ENCODE measurements around the gene CBS.
"Not testable (repeated sequence)": the region's sequence is repeated elsewhere in the genome, so short reads cannot be mapped to it uniquely, and the experiment has no call there.

Gene CBS

DNA sequence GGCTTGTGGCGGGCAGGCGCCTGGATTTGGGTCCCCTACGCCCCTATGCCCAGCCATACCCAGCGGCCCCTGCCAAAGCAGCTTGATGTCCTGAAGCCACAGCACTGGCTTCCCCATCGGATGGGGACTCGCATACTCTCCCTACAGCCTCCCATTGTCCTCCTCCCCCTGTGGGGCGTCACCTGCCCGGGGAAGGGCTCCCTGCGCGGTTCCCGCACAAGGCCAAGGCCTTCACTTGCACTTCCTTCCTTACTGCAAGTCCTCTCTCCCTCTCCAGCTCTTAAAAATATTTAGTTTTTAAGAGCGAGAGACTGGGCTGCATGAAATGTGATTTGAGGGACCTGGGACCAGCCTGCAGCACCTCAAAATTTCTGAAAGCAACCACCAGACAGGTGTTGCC is 8.9 kb downstream of the CBS start:
- not testable (repeated sequence) for DNase-seq

DNA sequence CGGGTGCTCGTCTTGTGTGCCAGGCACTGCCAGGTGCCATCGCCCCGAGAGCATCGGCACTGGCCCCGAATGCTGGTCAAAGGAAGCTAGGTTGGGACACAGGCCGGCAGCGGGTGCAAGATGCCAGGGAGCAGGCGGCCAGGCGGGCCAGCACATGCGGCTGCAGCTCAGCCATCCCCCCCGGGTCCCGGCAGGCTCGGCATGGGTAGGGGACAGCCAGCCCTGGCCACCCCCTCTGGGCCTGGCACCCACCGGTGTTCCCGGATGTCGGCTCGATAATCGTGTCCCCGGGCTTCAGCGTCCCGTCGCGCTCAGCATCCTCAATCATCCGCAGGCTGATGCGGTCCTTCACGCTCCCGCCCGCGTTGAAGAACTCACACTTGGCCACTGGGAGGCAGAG is 9.6 kb downstream of the CBS start:
- DNase-seq, result not testable (repeated sequence)

DNA sequence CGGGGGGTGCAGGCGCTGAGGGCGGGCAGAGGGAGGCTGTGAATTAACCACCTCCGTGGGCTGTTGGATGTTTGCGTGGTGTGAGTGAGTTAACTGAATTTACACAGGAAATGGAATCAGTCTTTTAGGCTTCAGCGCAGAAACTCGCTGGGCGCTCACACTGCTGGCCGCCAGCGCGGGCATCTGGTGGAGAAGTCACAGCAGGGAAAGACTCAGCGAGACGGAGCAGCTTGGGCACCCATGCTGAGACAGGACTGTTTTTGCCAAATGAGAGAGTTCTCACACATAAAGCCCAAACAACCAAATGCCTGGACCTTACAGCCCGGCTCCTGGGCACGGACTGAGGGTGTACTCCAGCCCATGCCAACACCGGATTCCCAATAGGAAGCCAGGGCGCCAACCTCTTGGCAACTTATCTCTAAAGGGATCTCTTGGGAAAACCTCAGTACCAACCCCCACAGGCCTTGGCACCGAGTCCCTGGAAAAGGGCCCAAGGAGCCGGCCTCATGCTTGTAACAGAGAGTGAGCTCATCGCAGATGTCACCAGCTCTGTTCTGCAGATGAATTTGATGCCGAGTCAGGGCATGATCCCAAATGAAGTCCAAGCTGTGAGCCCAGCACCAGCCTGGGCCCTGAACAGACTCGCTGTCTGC is 11.2 kb downstream of the CBS start:
- DNase-seq, result not testable (repeated sequence)

DNA sequence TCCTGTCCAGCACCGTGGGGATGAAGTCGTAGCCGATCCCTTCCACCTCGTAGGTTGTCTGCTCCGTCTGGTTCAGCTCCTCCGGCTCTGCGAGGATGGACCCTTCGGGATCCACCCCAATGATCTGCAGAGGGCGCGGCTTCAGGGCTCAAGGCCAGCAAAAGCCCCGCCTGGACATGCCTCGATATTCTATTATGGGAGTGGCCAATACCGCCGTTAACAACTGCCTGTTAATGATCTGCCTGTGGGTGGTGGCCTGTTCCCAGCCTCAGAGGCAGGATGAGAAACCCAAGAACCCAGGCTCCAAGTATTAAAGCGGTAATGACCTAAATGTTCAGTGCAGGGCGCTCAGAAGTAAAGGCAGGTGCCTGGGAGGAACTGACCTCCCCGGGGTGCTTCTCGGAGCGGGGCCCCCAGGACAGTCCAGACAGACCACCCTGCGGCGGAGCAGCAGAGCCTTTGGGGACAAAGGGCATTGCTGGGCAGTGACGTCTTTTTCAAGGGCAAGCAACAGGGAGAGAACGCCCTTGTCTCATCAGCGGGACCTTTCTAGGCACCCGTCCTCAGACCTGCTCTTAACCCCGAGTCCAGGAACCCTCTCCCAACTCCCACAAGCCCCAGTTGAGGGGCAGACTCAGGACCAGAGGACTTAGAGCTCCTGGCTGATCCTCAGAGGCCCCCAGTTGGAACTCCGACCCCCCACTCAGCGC is 12.5 kb downstream of the CBS start:
- DNase-seq, result not testable (repeated sequence)

DNA sequence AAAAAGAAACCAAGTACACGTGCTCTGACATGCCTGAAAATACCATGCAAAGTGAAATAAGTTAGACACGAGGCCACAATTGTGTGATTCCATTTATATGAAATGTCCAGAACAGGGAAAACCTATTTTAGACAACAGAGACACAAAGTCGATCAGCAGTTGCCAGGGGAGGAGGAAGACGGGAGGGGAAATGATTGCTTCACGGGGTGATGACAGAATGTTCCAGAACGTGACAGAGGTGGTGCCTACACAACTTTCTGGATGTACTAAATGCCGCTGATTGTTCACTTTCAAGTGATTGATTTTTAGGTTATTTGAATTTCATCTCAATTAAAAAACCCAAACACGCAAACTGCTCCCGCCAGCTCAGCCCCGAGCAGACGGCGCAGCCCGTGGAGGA is 22.5 kb downstream of the CBS start:
- not testable (repeated sequence) for DNase-seq

DNA sequence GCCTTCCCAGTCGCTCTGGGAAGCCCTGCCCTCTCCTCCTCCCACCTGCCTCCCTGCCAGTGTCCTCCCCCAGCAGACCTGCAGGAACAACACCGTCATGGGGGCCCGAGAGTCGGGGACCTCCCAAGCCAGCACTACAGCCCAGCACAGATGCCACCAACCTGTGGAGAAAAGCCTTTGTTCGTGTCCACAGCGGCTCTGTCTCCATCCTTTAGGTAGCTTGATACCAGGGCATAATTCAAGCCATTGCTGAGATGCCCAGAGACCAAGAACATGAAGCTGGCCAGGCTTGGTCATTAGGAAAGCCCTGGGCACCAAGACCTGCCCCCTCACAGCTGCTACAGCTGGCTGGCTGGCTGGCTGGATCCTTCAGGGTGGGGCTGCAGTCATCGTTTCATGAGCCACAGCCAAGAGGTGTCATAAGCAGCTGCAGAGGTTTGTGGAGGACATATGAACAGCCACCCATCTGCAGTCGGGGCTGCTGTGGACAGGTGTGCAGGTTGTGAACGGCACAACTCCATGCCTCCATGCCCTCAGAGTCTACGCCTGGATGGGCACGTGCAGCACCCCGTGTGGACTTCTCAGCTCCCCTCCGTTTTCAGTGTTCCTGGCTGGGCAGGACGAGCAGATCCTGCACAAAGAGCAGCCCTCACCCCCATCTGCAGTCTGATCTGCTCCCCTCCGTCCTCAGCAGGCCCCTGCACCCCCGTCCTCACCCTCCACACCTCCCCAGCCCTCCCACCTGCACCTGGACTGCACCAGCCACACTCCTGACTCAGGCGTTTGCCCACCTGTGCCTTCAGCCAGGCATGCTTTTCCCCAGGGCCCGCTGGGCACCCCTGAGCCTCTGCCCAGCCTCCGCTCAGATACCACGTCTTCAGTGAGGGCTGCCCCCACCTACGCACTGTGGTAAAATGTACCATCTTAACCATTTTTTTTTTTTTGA is 29.5 kb downstream of the CBS start:
- not testable (repeated sequence) for DNase-seq

DNA sequence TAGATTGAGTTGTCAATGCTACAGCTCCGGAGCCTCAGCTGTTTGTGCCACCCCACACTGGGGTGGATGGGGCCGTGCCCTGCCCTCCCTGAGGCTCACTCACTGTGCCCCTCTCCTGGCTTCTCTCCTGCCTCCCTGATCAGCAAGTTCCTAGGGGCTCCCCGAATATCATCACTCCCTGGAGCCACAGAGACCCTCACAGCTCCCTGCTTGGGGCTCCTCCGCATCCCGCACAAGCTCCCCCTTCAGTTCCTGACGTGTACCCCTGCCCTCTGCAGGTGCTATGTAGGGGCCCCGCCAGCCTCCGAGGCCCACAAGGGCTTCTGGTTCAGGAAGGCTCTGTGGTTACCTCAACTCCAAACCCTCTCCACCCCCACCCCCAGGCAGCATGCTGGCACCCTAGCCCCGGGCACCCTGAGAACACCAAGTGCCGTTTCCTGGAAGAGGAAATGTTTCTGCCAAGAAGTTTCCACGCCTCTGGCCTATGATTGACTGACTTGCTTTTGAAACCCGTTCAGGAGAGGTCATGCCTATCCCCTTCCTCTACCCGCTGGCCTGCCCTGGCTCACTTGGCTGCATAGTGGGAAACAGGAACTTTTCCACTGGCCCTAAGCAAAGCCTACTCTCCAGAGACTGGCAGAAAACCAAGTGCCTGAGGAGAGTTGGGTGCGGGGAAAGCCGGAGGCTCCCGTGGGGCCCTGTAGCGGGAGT is 30.3 kb downstream of the CBS start:
- not testable (repeated sequence) for DNase-seq

DNA sequence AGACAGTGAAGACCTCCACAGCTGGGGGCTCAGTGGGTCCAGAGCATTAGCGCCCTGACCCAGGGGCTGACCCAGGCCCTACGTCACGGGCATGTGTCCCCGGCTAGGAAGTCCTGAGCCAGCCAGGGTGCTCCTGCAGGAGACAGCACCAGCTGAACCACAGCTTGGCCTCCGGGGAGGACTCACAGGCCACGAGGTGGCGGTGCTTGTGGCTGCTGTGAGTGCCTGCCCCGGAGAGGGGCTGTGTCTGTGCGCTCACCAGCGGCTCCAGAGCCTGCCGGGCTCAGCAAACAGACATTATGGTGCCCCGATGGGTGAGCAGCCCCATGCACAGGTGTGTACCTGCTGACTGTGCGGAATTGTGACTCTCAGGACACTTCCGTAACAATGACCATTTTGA is 31.1 kb downstream of the CBS start:
- DNase-seq, result not testable (repeated sequence)

DNA sequence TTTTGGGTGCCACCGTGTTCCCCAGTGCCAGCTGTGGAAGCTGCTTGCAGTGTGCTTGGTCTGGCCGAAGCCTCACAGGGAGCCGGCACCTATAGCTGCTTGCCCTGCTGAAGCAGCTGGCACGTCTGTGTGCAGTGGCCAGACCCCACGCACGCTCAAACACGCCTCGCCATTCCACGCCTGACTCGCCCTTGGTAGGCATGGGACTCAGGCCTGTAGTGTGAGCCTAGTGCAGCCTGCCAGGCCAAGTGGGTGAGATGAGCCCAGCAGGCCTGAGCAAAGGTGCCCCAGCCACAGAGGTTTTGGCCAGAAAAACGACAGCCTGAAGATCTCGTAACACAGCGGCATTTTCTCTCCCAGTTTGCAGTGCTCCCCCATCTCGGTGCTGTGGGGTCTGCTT is 32.3 kb downstream of the CBS start:
- not testable (repeated sequence) for DNase-seq

DNA sequence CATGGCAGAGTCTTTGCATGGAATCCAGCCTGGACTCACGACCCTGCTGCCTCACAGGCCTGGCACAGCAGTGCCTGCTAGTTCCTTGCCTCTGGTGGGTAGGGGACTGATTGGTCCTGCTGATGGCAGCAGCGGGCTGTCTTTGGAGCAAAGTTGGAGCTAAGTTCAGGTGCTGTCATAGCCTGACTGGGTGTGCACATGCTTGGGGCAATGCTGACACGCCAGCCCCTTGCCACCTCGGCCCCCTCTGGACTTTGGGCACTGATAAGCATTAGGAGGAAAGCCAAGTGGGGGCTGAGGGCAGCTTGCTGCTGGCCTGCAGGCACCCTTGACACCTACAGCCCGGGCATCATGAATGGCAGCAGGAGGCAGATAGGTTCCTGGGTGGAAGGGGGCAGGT is 33.5 kb downstream of the CBS start:
- not testable (repeated sequence) for DNase-seq

DNA sequence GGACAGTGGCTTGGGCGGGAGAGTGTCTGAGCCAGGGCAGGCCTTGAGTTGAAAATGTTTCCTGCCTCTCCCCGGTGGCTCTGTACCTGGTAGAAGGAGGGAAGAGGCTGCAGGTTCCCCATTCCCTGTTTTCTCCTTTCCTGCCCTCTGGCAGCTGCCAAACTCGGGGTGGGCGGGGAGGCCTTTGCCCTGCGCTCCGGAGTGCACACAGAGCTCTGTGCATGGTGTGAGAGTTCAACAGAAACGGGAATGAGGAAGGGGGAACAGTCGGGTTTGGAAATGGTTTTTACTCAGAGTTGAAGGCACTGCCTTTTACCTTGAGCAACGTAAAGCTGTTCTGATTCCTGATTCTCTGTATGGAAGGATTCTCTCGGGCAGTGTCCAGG is 37.0 kb downstream of the CBS start:
- DNase-seq, result not testable (repeated sequence)

DNA sequence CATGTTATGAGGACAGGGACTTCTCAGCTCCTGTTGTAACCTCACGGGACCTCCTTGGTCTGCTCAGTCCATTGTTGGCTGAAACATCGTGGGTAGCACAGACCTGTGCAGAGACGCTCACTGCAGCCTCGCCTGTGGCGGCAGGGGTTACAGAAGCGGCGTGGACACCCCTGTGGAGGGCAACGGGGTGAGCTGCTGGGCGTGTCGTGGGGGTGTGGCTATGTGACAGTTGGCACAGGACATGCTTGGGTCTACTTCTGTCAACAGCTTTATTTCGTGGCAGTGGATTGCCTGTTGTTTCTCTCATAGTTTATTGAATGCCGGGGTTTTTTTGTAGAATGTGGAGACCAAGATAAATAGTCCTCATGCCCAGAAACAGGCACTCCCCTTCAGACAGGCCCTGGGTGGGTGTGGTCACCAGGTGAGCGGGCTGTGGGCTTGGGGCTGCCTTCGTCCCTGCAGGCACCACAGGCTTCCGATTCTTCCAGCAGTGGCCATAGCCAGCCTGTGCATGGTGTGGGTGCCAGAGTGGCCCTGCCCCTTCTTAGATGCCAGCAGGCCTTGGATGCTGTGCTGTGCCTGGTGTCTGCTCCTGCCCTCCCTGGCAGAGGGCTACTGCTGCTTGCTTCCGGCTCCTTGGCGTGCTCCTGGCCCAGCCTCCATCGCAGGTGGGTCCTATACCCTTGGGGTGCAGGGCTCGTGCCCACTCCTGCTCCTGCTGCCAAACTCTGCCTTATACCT is 37.5 kb downstream of the CBS start:
- DNase-seq, result not testable (repeated sequence)

DNA sequence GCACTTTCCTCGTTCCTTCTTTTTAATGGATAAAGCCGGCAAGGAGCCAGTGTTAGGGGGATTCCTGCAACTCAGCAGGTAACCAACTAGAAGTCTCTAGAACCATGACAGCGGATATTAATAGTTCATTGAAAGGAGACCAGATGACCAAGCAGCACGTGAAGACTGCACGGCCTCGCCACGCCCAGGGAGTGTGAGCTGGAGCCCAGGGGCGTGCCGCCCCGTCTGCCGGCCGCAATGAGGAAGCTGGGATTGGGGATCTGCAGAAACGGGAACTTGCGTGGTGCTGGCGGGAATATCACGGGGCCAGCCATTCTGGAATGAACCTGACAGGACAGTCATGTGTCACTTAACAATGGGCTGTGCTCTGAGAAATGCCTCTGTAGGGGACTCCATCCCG is 38.7 kb downstream of the CBS start:
- not testable (repeated sequence) for DNase-seq

DNA sequence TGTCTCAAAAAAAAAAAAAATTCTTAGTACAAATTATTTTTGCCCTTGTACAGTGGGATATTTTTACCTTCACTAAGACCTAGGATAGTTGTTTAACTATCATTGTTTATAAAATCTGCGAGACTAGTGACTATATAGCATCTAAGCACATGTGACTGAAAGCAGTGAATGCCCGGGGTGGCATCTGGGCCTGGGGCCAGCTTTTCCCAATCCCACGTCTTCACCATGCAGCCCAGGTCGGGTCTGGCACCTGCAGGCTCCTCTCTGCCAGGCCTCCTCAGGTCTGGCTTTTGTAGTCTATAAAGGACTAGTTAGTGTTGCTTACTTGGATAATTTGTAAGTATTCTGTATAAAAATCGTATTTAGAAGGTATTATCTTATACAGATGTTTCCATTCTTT is 40.8 kb downstream of the CBS start:
- DNase-seq, result no peak

DNA sequence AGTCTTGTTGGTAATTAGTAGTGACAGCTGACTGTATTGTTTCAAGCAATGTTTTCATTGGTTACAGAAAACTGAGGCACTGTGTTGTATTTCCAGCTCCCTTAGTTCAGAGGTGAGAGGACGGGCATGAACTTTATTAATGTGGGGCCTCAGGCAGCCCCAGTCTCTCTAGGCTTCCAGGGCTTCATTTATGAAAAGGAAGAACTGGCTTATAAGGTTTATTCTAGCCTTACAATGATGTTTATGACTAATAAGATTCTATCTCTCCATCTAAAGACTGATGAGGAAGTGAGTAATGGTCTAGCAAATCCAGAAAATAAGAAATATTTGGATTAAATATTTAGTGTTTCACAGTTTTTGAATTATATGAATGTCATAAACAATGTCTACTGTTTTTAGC is 41.5 kb downstream of the CBS start:
- no peak for DNase-seq

DNA sequence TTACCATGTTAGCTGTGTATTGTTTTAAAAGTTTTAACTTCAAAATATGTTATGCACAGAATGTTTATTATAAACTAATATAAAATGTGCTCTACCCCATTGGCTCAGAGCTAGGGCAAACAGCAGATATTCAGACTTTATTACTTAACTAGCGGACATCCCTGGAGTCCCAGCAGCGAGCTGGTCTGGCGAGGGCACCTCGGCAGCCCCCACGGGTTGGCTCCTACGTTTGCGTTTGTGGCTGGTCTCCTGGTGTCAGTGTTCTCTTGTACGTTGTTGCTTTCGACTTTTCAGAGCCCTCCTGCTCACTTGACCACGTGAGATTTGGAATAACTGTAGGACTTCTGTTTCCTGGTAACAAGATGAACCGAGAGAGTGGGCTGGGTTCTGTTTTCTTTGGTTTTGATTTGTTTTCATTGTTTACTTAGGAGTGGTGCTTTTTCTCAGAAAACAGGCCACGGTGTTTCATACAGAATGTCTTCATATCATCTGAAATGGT is 44.5 kb downstream of the CBS start:
- no peak for DNase-seq

DNA sequence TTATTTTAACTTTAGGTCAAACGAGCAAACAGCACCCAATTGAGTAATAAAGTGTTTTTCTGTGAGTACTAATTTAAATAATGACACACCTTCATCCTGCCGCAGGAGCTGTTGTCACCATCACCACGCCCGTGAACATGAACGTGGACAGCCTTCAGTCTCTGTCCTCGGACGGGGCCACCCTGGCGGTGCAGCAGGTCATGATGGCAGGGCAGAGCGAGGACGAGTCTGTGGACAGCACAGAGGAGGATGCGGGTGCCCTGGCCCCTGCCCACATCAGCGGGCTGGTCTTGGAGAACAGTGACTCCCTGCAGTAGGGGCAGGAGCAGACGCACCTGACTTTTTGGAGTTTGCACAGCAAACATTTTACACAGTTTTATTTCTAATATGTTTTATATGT is 45.9 kb downstream of the CBS start:
- no peak for DNase-seq

DNA sequence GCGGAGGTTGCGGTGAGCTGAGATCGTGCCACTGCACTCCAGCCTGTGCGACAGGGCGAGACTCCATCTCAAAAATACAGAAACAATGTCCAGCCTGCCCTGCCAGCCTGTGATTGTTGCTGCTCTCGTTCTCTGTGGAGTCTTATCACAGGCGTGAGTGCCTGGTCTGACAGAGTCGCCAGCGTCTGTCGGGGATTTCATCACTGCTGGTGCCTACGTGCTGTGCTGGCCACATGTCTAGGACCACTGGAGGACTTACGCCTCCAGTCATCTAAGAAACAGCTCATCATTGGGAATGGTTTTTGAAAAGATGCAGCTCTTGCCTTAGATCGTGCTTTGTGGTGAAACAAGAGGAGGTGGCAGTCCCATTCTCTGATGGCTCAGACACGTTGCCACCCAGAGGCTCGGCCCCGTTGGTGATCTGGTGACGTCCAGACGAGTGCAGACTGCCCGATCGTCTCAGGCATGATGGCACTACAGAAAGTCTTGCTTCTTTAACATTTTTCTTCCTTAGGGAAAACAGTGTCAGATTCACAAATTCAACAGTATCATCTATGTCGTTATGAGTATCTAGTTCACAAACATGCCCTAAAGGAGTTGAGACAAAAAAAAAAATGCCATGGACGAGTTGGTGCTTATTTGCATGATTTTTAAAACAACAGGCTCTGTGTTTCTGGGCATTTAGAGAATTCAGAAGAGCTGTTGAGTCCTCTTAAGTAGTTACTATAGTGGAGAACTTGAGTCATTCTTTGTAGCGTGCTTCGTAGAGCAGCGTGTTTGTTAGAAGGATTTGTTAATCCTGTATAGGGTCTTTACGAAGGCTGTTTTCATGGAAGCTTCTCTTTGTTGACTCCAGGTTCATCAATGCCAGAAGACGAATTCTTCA is 47.5 kb downstream of the CBS start:
- DNase-seq, result no peak

DNA sequence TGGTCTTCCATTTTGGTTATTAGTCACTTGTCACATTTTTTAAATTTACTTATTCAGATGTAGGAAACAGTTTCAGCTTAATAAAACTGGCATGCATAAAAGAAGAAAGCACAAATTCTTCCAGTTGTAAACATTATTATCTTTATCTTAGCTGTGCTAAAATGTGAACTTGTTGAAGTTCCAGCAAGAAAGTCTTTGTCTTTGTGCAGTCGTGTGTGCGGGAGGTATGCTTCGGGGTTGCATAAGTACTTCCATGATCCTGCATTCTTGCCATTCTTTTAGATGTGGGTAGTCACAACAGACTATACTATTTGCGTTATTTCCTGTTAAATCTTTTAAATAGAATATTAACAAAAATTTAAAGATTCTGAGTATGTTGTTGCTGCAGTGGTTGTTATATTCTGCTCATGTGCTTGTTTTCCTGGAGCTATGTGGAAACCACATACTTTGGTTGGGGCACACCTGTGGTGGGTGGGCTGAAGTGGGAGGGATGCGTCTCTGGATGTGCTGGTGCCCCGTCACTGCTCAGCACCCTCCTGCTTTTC is 49.9 kb downstream of the CBS start:
- no peak for DNase-seq

DNA sequence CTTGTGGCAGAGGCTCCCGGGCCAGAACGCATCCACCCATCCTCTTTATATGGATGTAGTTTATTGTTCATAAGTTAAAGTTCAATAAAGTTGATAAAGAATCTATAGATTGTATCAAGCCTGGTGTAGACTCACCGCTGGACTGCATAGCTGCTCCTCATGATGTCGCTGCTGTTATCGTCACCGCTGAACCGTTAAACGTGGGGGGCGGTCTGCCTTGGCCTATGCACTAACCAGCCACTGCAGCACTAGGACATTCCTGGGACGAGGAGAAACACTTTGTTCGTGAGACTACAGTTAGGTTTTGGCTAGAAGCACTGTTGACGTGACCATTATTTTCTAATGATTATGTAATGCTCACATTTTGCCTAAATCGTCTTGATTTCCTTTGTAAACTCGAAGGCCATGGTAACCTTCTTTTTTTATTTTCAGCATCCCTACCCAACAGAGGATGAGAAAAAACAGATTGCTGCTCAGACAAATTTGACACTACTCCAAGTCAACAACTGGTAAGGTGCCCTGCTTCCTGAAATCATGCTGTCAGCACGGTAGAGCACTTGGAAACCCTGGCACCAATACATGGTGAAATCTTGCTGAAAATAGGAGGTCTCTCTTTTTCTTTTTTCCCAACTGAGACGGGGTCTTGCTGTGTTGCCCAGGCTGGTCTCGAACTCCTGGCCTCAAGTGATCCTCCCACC is 51.0 kb downstream of the CBS start:
- no peak for DNase-seq
